ENCODE results near the gene SCNN1G.

The SCNN1G gene

DNA sequence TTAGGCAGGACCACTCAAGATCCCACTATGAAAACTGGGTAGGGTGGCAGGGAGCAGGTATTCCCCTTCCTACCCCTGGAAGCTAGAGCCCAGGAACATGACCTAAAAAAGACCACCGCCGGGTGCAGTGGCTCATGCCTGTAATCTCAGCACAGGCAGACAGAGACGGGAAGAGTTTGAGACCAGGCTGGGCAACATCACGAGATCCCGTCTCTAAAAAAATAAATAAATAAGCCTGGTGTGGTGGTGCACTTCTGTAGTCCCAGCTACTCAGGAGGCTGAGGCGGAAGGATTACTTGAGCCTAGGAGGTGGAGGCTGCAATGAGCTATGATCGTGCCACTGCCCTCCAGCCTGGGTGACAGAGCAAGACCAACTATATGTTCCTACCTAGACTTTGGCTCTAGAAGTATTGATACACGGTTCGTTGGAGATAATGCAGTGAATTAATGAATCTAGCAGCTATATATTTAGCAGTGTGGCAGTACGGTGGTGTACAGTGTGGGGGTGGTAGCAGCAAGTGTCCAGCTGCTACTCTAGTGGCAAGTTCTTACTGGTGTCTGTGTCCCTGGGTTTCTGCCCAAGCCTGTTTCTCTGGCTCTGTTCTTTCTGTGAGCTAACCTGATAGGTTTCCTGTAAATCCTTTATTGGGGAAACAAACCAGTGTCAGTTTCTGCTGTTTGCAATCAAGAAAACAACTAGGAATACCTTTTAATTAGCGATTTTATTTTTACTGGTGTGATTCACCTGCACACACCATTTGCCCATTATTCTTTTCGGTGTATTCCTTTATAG, 30.0 kb upstream of the SCNN1G start:
- no peak for DNase-seq

DNA sequence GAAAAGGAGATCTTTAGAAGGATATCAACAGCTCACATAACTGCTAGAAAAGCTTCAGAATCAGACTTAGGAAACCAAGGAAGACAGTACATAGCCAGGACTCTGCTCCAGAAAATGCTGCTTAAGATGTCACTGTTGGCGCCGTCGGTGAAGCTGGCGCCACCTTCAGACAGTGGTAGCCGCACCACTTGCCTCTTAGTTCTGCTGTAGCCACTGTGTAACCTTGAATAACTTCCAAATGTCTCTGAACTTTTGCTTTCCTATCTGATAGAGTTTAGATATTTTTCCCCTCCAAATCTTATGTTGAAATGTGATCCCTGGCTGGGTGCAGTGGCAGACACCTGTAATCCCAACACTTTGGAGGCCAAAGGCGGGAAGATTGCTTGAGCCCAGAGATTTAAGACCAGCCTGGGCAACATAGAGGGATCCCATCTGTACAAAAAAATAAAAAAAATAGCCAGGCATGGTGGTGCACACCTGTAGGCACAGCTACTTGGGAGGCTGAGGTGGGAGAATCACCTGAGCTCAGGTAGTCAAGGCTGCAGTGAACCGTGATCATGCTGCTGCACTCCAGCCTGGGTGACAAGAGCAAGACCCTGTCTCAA, 27.0 kb upstream of the SCNN1G start:
- no peak for DNase-seq

DNA sequence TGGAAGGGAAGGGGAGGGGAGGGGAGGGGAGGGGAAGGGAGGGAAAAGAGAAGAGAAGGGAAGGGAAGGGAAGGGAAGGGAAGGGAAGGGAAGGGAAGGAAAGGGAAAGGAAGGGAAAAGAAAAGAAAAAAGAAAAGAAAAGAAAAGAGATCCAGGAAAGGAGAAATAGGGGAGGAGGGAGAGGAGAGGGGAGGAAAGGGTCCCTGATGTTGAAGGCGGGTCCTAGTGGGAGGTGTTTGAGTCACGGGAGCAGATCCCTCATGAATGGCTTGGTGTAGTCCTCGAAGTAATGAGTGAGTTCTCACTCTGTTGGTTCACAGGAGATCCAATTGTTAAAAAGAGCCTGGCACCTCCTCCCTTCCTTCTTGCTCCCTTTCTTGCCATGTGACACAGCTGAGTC, 26.4 kb upstream of the SCNN1G start:
- DNase-seq, result no peak

DNA sequence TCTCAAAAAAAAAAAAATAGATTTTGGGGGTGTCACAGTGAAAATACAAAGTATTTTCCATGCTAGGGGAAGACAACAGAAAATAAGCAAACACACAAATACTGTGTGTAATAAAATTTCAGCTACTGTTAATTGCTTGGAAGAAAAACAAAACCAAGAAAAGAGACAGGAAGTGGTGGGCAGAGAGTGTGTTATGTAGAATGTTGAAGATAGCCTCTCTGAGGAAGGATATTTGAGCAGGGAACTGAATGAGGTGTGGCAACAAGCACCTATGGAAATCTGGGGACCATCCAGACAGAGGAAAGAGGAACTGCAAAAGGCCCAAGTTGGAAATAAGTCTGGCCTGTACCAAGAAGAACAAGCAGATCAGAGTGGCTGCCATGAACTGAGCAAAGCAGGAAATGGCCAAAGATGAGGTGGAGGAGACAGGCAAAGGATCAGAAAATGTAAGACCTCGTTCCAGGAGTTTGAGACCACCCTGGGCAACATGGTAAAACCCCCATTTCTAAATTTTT, 25.5 kb upstream of the SCNN1G start:
- no peak for DNase-seq

DNA sequence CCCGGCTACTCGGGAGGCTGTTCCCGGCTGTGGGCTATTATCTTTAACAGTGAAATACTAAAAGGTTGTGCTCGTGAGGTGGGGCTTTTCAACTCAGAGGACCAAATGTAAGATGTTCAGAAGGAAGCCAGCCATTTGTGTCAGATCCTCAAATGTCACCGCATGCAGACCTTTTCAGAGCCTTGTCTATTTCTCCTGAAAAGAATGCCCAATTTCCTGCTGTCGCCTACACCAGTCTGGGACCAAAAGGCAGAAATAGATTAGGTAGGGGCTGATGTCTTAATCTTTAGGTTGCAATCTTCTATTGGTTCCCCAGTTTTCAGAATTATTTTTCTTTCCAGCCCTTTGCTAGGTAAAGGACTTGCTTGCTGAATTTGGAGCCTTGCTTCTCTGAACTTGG, 24.4 kb upstream of the SCNN1G start:
- DNase-seq, result no peak

GRCh38 chr16:23160082-23160481, 22.5 kb upstream of the SCNN1G start:
- DNase-seq, result no peak

- no peak for DNase-seq
These were observed 22.0 kb upstream of the SCNN1G start for GRCh38 chr16:23160574-23160973.

- DNase-seq, result no peak
These were observed 18.6 kb upstream of the SCNN1G start for GRCh38 chr16:23163921-23164320.

- no peak for DNase-seq
These were observed 17.8 kb upstream of the SCNN1G start for GRCh38 chr16:23164736-23165135.

- DNase-seq, result no peak
These were observed 10.0 kb upstream of the SCNN1G start for GRCh38 chr16:23172583-23172982.

DNA sequence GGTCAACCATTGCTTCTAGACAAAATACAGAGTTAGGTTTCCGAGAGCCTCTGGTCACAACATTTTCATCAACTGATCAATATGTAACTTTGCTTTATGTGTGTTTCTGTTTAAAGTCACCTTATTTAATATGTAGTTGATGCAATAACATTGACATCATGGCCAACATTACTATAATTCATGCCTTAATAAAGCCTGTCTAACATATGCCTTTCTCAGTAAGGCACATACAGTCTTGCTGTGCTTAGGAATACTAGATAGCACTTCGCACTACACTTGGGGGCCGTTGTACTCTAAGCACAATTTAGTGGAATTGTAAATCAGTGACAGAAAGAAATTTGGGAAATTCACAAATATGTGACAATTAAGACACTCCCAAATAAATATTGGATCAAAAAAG, 9.6 kb upstream of the SCNN1G start:
- DNase-seq, result no peak

GRCh38 chr16:23174622-23175021, 7.9 kb upstream of the SCNN1G start:
- no peak for DNase-seq

DNA sequence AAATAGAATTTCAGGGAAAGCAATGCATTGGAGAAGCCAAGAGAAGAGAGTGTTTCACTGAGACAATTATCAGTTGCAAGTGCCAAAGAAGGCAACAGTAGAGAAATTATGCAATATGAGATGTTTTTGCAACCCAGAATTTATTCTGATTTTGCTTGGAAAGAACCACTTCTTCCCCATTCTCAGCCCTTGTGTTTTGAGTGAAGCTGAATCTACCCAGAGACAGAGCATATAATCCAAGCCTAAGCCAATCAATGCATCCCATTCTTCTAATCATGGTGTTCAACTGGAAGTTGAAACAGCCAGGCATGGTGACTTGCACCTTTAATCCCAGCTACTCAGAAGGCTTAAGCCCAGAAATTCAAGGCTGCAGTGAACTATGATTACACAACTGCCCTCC, 6.9 kb upstream of the SCNN1G start:
- DNase-seq, result no peak

DNA sequence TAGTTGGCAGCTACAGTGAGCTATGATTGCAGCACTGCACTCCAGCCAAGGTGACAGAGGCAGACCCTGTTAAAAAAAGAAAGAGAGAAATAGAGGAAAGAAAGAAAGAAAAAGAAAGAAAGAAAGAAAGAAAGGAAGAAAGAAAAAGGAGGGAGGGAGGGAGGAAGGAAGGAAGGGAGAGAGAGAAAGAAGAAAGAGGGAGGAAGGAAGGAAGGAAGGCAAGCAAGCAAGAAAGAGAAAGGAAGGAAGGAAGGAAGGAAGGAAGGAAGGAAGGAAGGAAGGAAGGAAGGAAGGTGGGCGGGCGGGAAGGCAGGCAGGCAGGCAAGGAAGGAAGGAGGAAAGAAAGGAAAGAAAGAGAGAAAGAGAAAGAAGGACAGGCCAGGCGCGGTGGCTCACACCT, 1.0 kb upstream of the SCNN1G start:
- DNase-seq, result no peak

- DNase-seq, result peak; percentile 71
These were observed 303 bp upstream of the SCNN1G start for GRCh38 chr16:23182206-23182678.

- no peak for DNase-seq
These were observed 958 bp downstream of the SCNN1G start for GRCh38 chr16:23183543-23183862.

- DNase-seq, result no peak
These were observed 3.1 kb downstream of the SCNN1G start for GRCh38 chr16:23185656-23186055.

- no peak for DNase-seq
These were observed 3.6 kb downstream of the SCNN1G start for GRCh38 chr16:23186171-23186570.

DNA sequence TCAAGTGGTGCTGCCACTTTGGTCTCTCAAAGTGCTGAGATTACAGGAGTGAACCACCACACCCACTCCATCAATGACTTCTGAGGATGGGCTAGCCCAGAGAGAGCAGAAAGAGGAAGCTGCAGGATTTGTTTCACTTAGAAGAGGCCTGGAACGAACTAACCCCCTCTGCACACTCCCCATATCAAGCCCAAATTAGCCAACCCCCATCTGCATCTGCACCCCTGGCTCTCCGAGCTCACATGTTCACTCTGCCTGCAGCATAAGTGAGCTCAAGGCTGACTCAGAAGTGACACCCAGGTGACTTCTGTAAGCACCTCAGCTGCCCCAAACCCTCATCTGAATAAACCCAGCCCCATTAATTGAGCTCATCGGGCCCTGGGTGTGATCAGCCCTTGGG, 4.8 kb downstream of the SCNN1G start:
- DNase-seq, result no peak

DNA sequence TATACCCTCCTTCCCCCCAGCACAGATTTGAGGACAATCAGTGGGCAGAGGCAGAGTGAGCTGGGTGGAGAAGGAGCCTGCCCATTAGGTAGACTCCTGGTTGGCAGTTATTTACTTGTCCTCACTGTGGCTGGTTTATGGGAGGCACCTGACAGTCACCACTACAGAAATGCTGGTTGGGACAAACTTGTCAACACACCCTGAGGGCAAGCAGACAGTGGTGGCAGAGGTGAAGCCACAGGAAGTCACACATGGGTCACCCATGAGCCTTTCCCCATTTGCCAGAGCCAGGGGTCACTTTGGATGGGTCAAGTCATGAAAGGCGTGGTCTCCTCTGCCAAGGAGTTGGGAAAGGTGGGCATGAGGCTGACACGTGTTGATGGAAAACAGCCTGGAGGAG, 6.4 kb downstream of the SCNN1G start:
- no peak for DNase-seq

DNA sequence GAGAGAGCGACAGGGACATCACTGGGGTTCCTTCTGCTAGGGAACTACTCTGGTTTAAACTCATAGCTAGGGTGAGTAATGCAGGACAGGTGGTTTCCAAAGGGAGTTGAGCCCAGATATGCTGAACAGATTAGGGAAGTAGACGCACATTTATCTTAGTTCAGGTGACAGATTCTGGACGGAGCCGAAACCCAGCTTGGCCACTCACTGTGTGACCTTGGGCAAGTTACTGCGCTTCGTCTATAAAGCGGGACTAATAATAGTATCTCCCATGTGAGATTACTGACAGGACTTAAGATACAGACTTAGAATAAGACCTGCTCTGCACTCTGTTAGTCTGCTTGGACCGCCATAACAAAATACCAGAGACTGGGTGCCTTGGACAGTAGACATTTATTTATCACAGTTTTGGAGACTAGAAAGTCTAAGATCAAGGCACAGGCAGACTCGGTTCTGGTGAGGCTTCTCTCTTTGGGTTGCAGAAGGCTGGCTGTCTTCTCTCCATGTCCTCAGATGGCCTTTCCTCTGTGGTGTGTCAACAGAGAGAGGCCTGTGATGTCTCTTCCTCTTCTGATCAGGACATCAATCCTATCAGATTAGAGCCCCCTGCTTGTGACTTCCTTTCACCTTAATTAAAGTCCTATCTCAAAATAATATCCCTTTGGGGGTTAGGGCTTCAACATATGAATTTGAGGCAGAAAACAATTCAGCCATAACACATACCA, 12.1 kb downstream of the SCNN1G start:
- no peak for DNase-seq

GRCh38 chr16:23195366-23195978, 12.9 kb downstream of the SCNN1G start:
- no peak for DNase-seq

GRCh38 chr16:23196539-23196938, 14.0 kb downstream of the SCNN1G start:
- no peak for DNase-seq

- no peak for DNase-seq
These were observed 19.6 kb downstream of the SCNN1G start for GRCh38 chr16:23202166-23202565.
